H1 (cell line): ENCODE results near the gene AP5S1. TPM values are rescaled to one million over a fixed set of nuclear protein-coding genes. Genes with fewer than 3 reads are reported as not detected.

ENCODE experiments used
- CTCF ChIA-PET: fragments of 300-600 bp; sonication (Branson Sonifier 250); formaldehyde crosslinking; loops from one replicate; lab custom pipeline; 2021; ENCODE audit not compliant: partially characterized antibody; lab: Charles Lee
- POLR2A ChIA-PET: fragments of 300-600 bp; sonication (Branson Sonifier 250); formaldehyde crosslinking; loops from one replicate; lab custom pipeline; 2021; ENCODE audit warnings: inconsistent platforms; ENCODE audit not compliant: partially characterized antibody; lab: Charles Lee
- DNase-seq, 2 experiments: peaks; one replicate each; pipeline versions ENCODE4 v3.0.0 to v3.0.0-alpha.2; 2010 to 2022; ENCODE audit warnings: low spot score in 2 of 2, low read depth in 1 of 2, mixed read lengths in 1 of 2
- FAIRE-seq: peaks from 2 replicates; lab custom pipeline; 2011; peaks lifted over from hg19 to GRCh38; lab: Jason Lieb, UNC
- H2AFZ ChIP-seq: 2 replicates; pipeline ENCODE4 v1.8.1; 2012; ENCODE audit warnings: low read length, inconsistent platforms
- H2AK5ac ChIP-seq: 2 replicates; pipeline ENCODE4 v1.6.1; 2013; ENCODE audit warnings: low read depth, low read length
- H2BK120ac ChIP-seq: replicated peaks from 2 replicates; pipeline ENCODE3; 2013; ENCODE audit warnings: low read depth, low read length, inconsistent platforms
- H2BK12ac ChIP-seq: 2 replicates; pipeline ENCODE4 v1.6.1; 2013; ENCODE audit warnings: low read depth, low read length
- H2BK15ac ChIP-seq: 2 replicates; pipeline ENCODE4 v1.6.1; 2013; ENCODE audit warnings: low read length
- H2BK20ac ChIP-seq: 2 replicates; pipeline ENCODE4 v1.6.1; 2013; ENCODE audit warnings: low read length
- H2BK5ac ChIP-seq: 2 replicates; pipeline ENCODE4 v1.6.1; 2013; ENCODE audit warnings: low read depth, low read length
- H3K14ac ChIP-seq: 2 replicates; pipeline ENCODE4 v1.6.1; 2013; ENCODE audit warnings: inconsistent platforms; ENCODE audit not compliant: insufficient read length
- H3K18ac ChIP-seq: 2 replicates; pipeline ENCODE4 v1.6.1; 2013; ENCODE audit warnings: low read length; ENCODE audit errors: extremely low read depth
- H3K23ac ChIP-seq: 2 replicates; pipeline ENCODE4 v1.6.1; 2013; ENCODE audit warnings: inconsistent platforms; ENCODE audit not compliant: insufficient read length
- H3K23me2 ChIP-seq: 2 replicates; pipeline ENCODE4 v1.6.1; 2013; ENCODE audit warnings: low read depth, low read length
- H3K27ac ChIP-seq: 2 replicates; pipeline ENCODE4 v1.6.1; 2011; ENCODE audit warnings: low read depth, low read length, inconsistent platforms
- H3K27me3 ChIP-seq, 4 experiments: replicated peaks in 1 of 4; 1 replicate in 1 of 4; 2 replicates in 3 of 4; pipeline versions ENCODE4 v1.6.1 to v1.8.1; 2011 to 2013; ENCODE audit warnings: low read length in 3 of 4, mild to moderate bottlenecking in 3 of 4, inconsistent platforms in 2 of 4, mixed read lengths in 2 of 4, moderate library complexity in 1 of 4; ENCODE audit not compliant: control insufficient read depth in 3 of 4, insufficient read depth in 3 of 4; ENCODE audit errors: extremely low read depth in 1 of 4
- H3K36me3 ChIP-seq, 4 experiments: 2 replicates each; pipeline versions ENCODE4 v1.6.1 to v1.8.1; 2011 to 2013; ENCODE audit warnings: mild to moderate bottlenecking in 4 of 4, low read length in 3 of 4, moderate library complexity in 2 of 4, control low read depth in 1 of 4, inconsistent platforms in 1 of 4; ENCODE audit not compliant: insufficient read depth in 4 of 4, control insufficient read depth in 2 of 4
- H3K4ac ChIP-seq: replicated peaks from 2 replicates; pipeline ENCODE3; 2013; ENCODE audit warnings: low read length, low read depth, mixed read lengths, inconsistent platforms; ENCODE audit not compliant: insufficient read length
- H3K4me1 ChIP-seq, 4 experiments: replicated peaks in 1 of 4; 1 replicate in 1 of 4; 2 replicates in 3 of 4; pipeline versions ENCODE4 v1.6.1 to v1.8.1; 2011 to 2013; ENCODE audit warnings: low read length in 3 of 4, inconsistent platforms in 2 of 4, mixed read lengths in 1 of 4; ENCODE audit not compliant: insufficient read depth in 4 of 4, control insufficient read depth in 3 of 4
- H3K4me2 ChIP-seq, 2 experiments: 2 replicates each; pipeline versions ENCODE4 v1.6.1 to v1.8.1; 2011 to 2013; ENCODE audit warnings: low read depth in 2 of 2, low read length in 2 of 2, control low read depth in 1 of 2, inconsistent platforms in 1 of 2, mild to moderate bottlenecking in 1 of 2; ENCODE audit not compliant: insufficient read depth in 1 of 2
- H3K4me3 ChIP-seq, 4 experiments: fragments of 200-600, 300-600 bp in 1 of 4; sonication (generic), shearing (Covaris generic), sonication (Bioruptor Twin) in 1 of 4; 2 replicates each; pipeline versions ENCODE4 v1.5.1 to v1.8.1; 2011 to 2016; ENCODE audit warnings: low read length in 4 of 4, low read depth in 3 of 4, control low read depth in 2 of 4, inconsistent platforms in 2 of 4, mild to moderate bottlenecking in 2 of 4, mixed read lengths in 1 of 4, moderate library complexity in 1 of 4; ENCODE audit not compliant: insufficient read depth in 2 of 4; ENCODE audit errors: extremely low read depth in 1 of 4
- H3K56ac ChIP-seq: replicated peaks from 2 replicates; pipeline ENCODE3; 2013; ENCODE audit warnings: low read depth, mild to moderate bottlenecking, mixed read lengths, low read length, inconsistent platforms; ENCODE audit not compliant: insufficient read length
- H3K79me1 ChIP-seq: 2 replicates; pipeline ENCODE4 v1.6.1; 2013; ENCODE audit warnings: low read depth, low read length, control low read depth
- H3K79me2 ChIP-seq, 2 experiments: 2 replicates each; pipeline versions ENCODE4 v1.6.1 to v1.8.1; 2012 to 2013; ENCODE audit warnings: low read length in 2 of 2, mild to moderate bottlenecking in 2 of 2, inconsistent platforms in 1 of 2; ENCODE audit not compliant: insufficient read depth in 2 of 2, control insufficient read depth in 1 of 2
- H3K9ac ChIP-seq, 4 experiments: replicated peaks in 1 of 4; 1 replicate in 1 of 4; 2 replicates in 3 of 4; pipeline versions ENCODE4 v1.6.1 to v1.8.1; 2011 to 2013; ENCODE audit warnings: low read depth in 3 of 4, low read length in 3 of 4, control low read depth in 2 of 4, mild to moderate bottlenecking in 2 of 4, moderate library complexity in 2 of 4, inconsistent platforms in 1 of 4; ENCODE audit errors: extremely low read depth in 1 of 4
- H3K9me3 ChIP-seq, 2 experiments: 2 replicates each; pipeline versions ENCODE4 v1.6.1 to v1.8.1; 2012 to 2013; ENCODE audit warnings: mild to moderate bottlenecking in 2 of 2, moderate library complexity in 2 of 2, control low read depth in 1 of 2, inconsistent platforms in 1 of 2, low read depth in 1 of 2, low read length in 1 of 2, mixed read lengths in 1 of 2; ENCODE audit not compliant: insufficient read depth in 2 of 2
- H4K20me1 ChIP-seq, 2 experiments: replicated peaks in 1 of 2; 2 replicates each; pipeline versions ENCODE3 to v1.8.1; 2011 to 2013; ENCODE audit warnings: inconsistent platforms in 2 of 2, low read length in 2 of 2, mild to moderate bottlenecking in 1 of 2; ENCODE audit not compliant: insufficient read depth in 2 of 2, control insufficient read depth in 1 of 2
- H4K5ac ChIP-seq: 2 replicates; pipeline ENCODE4 v1.6.1; 2013; ENCODE audit warnings: low read length, low read depth, mixed read lengths, inconsistent platforms; ENCODE audit not compliant: insufficient read length
- H4K8ac ChIP-seq: 2 replicates; pipeline ENCODE4 v1.8.0; 2013; ENCODE audit warnings: mild to moderate bottlenecking, moderate library complexity, low read length, inconsistent platforms; ENCODE audit not compliant: insufficient read depth; ENCODE audit errors: extremely low read depth
- H4K91ac ChIP-seq: replicated peaks from 2 replicates; pipeline ENCODE3; 2013; ENCODE audit warnings: low read length, mixed read lengths, inconsistent platforms; ENCODE audit not compliant: insufficient read length
- BCL11A ChIP-seq, 2 experiments: IDR thresholded peaks; one replicate each; pipeline ENCODE4 v1.6.1; 2011; ENCODE audit warnings: low read depth in 2 of 2, low read length in 2 of 2, mild to moderate bottlenecking in 2 of 2
- CBX8 ChIP-seq: fragments of 300-800, 300-1000 bp; sonication (generic); IDR thresholded peaks from 2 replicates; pipeline ENCODE4 v1.7.1; 2016; ENCODE audit warnings: low read depth, low read length, borderline replicate concordance
- CTBP2 ChIP-seq: IDR thresholded peaks from 2 replicates; pipeline ENCODE4 v1.7.0; 2011; ENCODE audit warnings: borderline replicate concordance, mild to moderate bottlenecking, moderate library complexity, mixed read lengths, low read length; ENCODE audit not compliant: insufficient read depth, insufficient read length
- SP1 ChIP-seq: IDR thresholded peaks from 2 replicates; pipeline ENCODE4 v1.6.1; 2011; ENCODE audit warnings: low read depth, low read length
- WGBS, 2 experiments: shearing (Covaris generic) in 1 of 2; methylation state at CpG; one replicate each; pipeline versions ENCODE4 v1.1.6 to v1.1.7; 2013 to 2015; ENCODE audit warnings: low lambda C conversion rate in 2 of 2, mixed read lengths in 2 of 2, inconsistent platforms in 1 of 2, low coverage in 1 of 2, missing lambda C conversion rate in 1 of 2; ENCODE audit not compliant: insufficient replicate concordance in 2 of 2, insufficient coverage in 1 of 2, insufficient read length in 1 of 2; ENCODE audit errors: extremely low coverage in 1 of 2, missing lambda C conversion rate in 1 of 2; 5-methylcytosine and 5-hydroxymethylcytosine counted together
- polyA plus RNA-seq, 7 experiments: library from polyadenylated mRNA; depleted of rRNA in 3 of 7; stranded (reverse) in 5 of 7; unstranded in 2 of 7; fragments of >200 nt in 5 of 7; fragments of 200-250 nt in 2 of 7; gene quantifications; 1 replicate in 5 of 7; 2 replicates in 1 of 7; 4 replicates in 1 of 7; pipeline versions ENCODE4 v1.2.1 to v1.2.3, GENCODE V29; 2011 to 2013; ENCODE audit warnings: missing spikeins in 2 of 7, mixed read lengths in 2 of 7
- total RNA-seq: library from RNA; stranded (reverse); fragmentation: NEBNext Ultra II Directional; extraction: Animal tissue kit (Norgen Biotek cat#: 25700); gene quantifications from 2 replicates; pipeline ENCODE4 v1.2.1, GENCODE V29; 2021

The AP5S1 gene
- total and polyA plus RNA-seq, 2 of the 8 experiments (the other 6 are each of a cell fraction or from before 2014, with no cell fraction given), result 3.3 to 3.7 TPM

DNA sequence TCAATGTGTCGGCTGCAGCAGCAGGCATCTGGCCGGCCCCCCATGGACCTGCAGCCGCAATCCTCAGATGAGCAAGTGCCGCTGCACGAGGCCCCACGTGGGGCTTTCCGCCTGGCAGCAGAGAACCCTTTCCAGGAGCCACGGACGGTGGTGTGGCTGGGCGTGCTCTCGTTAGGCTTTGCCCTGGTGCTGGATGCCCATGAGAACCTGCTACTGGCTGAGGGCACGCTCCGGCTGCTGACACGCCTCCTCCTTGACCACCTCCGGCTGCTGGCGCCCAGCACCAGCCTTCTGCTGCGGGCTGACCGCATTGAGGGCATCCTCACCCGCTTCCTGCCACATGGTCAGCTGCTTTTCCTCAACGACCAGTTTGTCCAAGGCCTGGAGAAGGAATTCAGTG is 3.5 kb downstream of the AP5S1 start:
- no peak overlapping the region for H3K14ac ChIP-seq
- no peak overlapping the region for H4K5ac ChIP-seq
- H2BK20ac ChIP-seq, result no peak overlapping the region
- no peaks in the 10 kb centered on the region for H3K9me3 ChIP-seq
- peaks cover 4% of the 10 kb centered on the region; the same call in 1 of the 2 replicates for H3K23me2 ChIP-seq
- POLR2A ChIA-PET, result interaction anchor here (1.6 to 2.8 kb wide), 2 partner anchors 9 to 25 kb away, joined by 4 to 10 read pairs; no protein-coding TSS in a partner anchor
- H3K4ac ChIP-seq, result no peak overlapping the region
- H3K36me3 ChIP-seq, result no peaks in the 10 kb centered on the region
- no peak for FAIRE-seq
- H4K8ac ChIP-seq, result no peak overlapping the region
- WGBS, 2 experiments, result 90% methylated on average over 20 of the region's 20 CpGs; no CpG with 5 or more reads in 1 of the 2 experiments
- H3K56ac ChIP-seq, result no peak overlapping the region
- peaks cover 0 to 3% (median 2%) of the 10 kb centered on the region in 4 experiments; a peak in 2 of 7 replicates for H3K4me1 ChIP-seq
- no peak overlapping the region for H3K27ac ChIP-seq
- H2BK15ac ChIP-seq, result no peak overlapping the region
- no peak for TF ChIP-seq CTBP2
- no peak for TF ChIP-seq SP1
- TF ChIP-seq CBX8, result no peak
- TF ChIP-seq BCL11A (IDR thresholded peaks at IDR 0.05; ENCODE audit: low read depth in 2 of 2, low read length in 2 of 2), result no peak
- H2BK5ac ChIP-seq, result no peak overlapping the region
- H3K79me1 ChIP-seq, result no peaks in the 10 kb centered on the region
- no peaks in the 10 kb centered on the region for H4K20me1 ChIP-seq
- no peak overlapping the region for H3K18ac ChIP-seq
- H3K79me2 ChIP-seq, result no peaks in the 10 kb centered on the region
- H3K4me2 ChIP-seq, result no peak overlapping the region
- DNase-seq, result no peak
- H4K91ac ChIP-seq, result no peak overlapping the region
- no peak overlapping the region for H2AFZ ChIP-seq
- no peak overlapping the region for H2BK120ac ChIP-seq
- CTCF ChIA-PET, result interaction anchor here (1.2 to 4.7 kb wide), 3 partner anchors 11 to 42 kb away, joined by 3 to 35 read pairs (median 6); partner anchors contain the start of gene SPEF1
- H2BK12ac ChIP-seq, result no peak overlapping the region
- H3K9ac ChIP-seq, result no peak overlapping the region
- no peak overlapping the region for H3K4me3 ChIP-seq
- H2AK5ac ChIP-seq, result no peak overlapping the region
- no peak overlapping the region for H3K23ac ChIP-seq
- H3K27me3 ChIP-seq, result no peaks in the 10 kb centered on the region
